IMR-90 (cell line): ENCODE measurements around the gene RGS16.

Experiments
- CEBPB ChIP-seq: IDR thresholded peaks from 2 replicates; pipeline ENCODE4 v1.6.1; 2012; ENCODE audit warnings: low read depth, low read length, improper control_type of control experiment
- CHD1 ChIP-seq: IDR thresholded peaks from 2 replicates; pipeline ENCODE4 v1.6.1; 2012; ENCODE audit warnings: low read depth, low read length, improper control_type of control experiment
- POLR2A ChIP-seq: IDR thresholded peaks from 2 replicates; pipeline ENCODE4 v1.6.1; 2012; ENCODE audit warnings: mild to moderate bottlenecking, low read depth, low read length
- TF ChIP-seq, protein P1 (sequence below): conservative IDR thresholded peaks from 2 replicates; pipeline ENCODE4 v1.5.1; 2012; ENCODE audit warnings: mild to moderate bottlenecking, low read depth, low read length, improper control_type of control experiment

DNA sequence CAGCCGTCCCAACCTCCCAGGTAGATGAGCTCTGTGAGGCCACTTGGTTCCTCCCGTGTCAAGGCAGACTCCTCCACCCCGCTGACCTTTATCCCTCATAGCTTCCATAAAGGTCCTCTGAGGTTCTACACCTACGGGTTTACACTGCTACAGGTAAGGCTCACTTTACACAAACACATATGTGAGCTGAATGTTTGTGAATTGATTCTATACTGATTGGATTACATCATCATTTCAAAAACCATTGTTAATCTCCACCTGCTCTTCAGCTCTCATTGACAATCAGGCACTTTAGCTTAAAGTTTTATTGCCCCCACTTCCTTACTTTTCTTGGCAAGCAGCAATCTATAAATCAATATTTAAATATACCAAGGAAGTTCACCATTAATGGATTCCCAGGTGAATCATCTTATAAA, 12.8 kb upstream of the RGS16 start:
- TF ChIP-seq CEBPB (no peak), CHD1 (no peak), POLR2A (no peak)
- TF ChIP-seq, protein P1, sequence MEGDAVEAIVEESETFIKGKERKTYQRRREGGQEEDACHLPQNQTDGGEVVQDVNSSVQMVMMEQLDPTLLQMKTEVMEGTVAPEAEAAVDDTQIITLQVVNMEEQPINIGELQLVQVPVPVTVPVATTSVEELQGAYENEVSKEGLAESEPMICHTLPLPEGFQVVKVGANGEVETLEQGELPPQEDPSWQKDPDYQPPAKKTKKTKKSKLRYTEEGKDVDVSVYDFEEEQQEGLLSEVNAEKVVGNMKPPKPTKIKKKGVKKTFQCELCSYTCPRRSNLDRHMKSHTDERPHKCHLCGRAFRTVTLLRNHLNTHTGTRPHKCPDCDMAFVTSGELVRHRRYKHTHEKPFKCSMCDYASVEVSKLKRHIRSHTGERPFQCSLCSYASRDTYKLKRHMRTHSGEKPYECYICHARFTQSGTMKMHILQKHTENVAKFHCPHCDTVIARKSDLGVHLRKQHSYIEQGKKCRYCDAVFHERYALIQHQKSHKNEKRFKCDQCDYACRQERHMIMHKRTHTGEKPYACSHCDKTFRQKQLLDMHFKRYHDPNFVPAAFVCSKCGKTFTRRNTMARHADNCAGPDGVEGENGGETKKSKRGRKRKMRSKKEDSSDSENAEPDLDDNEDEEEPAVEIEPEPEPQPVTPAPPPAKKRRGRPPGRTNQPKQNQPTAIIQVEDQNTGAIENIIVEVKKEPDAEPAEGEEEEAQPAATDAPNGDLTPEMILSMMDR, result no peak
